ENCODE measurements around the gene DSCAML1.
A peak's percentile ranks its signal among the peaks of the same experiment; 100 is the strongest.

The DSCAML1 gene

GRCh38 chr11:117748771-117749540 lies 48.1 kb downstream of the DSCAML1 start:
- no peak for DNase-seq
- intact Hi-C loops (cut with DNase I) = no loop called here

- no peak for DNase-seq
- intact Hi-C loops (cut with DNase I) = no loop called here
Observed at GRCh38 chr11:117747892-117748291, 49.1 kb downstream of the DSCAML1 start.

DNA sequence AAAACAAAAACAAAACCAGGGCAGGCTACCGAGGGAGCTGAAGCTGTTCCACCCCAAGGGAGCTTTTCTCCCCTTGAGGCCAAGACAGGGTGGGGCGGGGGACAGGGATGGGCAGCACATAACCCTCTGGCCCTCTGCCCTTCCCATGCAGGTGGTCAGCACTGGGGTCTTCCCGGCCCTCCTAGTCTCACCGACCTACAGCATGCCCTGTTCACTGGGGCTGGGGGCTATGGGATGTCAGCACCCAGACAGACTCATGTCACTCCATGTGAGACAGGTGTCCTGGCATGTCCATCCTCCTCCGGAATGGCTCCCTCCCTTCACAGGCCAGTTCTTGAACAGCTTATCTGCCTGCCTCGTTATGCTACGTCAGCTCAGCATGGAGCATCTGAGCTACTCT lies 51.7 kb downstream of the DSCAML1 start:
- DNase-seq = no peak
- intact Hi-C loops (cut with DNase I) = no loop called here

DNA sequence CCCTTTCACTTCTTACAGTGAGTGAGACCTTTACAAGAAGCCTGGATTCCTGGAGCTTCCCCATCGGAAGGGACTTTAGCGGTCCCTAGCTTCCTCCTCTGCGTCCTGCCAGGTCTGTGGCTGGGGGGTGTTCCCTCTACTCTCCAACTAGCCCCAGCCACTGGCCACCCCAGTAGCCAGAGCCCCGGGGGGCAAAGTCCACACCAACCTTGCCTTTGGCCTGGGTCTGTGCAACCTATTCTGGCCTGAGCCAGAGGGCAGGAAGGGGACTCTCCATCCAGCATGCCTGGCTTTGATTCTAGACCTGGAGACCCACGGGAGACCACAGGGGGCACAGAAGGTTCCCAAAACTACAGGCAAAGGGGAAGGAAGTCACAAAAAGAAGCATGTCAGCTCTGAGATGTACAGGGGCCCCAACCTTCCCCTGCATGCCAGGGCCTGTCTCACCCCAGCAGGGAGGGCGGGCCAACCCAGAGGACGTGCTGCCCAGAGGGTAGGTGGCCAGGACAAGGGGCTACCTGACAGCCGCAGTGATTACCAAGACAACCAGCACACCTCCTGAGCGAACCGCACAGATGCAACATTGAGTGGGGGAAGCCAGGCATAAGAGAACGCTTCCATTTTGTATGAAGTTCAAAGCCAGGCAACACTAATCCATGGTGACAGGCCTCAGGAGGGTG lies 52.4 kb downstream of the DSCAML1 start:
- intact Hi-C loops (cut with DNase I) = no loop called here
- DNase-seq = no peak

GRCh38 chr11:117743121-117743815 lies 53.7 kb downstream of the DSCAML1 start:
- no peak for DNase-seq
- intact Hi-C loops (cut with DNase I) = no loop called here

DNA sequence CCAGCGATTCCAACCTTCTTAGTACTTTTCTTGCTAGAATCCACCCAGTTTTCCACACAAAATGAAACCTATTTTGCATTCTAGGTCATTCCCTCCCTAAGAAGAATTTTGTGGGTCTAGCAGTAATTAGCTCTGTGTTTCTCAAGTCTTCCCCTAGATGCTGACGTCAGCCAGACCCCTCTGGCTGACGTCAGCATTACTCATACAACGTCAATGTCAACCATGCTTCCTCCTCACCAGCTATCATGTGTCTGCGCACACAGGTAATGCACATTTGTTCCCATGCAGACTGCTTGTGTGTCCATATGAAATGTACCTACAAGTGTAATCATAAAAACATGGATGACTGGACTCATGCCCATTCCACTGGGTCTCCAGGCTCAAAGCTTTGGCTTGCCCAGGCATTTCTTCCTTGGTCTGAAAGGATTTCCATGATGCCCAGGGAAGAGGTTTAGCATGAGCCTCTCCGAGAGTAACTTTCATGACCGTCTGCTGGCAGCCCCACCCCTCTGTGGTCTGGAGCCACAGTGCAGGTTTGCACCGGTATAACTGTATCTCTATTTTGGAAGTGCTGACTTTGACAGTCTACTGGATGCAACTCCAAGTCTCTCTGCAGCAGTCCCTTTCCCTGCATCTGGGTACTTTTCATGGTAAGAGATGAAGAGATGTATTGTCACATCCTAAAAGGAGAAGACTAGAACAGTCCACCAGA lies 58.6 kb downstream of the DSCAML1 start:
- intact Hi-C loops (cut with DNase I) = no loop called here
- DNase-seq = no peak

DNA sequence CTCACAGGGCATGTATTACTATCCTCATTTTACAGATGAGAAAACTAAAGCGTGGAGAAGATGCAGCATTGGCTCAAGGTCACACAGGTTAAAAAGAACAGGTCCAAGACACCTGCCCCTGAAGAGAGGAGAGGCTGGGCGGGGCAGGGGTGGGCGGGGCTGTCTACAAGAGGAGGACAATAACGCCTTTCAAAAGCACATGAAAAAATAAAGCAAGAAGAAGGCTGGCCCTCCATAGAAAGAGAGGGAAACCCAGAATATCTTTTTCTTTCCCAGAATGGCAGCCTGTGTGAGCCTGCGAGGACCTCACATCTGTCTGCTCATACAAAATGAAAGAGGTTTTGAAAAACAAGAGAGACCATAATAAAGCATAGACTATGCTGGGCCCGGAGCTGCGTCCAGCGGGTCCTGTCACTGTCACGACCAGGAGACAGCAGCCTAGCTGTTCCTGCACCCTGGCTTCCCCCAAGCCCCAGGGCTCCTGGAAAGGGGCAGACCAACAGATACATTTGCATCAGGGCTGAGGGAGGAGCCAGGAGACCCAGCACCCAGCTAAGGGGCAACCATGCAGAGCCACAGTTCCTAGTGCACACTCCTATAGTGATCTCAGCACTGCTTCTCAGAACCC lies 61.6 kb downstream of the DSCAML1 start:
- intact Hi-C loops (cut with DNase I) = no loop called here
- peak in 14 of 42 donors; percentile 30 to 75 (median 46) for DNase-seq

DNA sequence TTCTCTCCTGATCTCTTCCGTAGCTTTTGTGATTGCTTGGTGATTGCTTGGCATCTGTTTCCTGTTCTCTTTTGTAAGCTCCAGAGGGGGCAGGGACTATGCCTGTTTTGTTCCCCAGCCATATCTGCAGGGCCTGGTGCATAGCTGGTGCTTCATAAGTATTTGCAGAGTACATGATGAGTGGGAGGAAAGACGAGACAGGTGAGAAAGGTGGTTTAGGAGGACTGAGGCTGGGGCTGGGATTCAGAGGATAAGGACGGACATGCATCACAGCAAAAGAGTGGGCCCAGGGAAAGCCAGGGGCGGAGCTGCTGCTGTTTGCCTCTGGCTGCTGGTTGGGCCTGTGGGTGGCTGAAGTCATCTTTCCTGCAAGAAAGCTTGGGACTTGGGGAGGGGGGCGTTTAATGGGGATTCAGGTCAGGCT lies 62.4 kb downstream of the DSCAML1 start:
- intact Hi-C loops (cut with DNase I) = no loop called here

GRCh38 chr11:117733316-117733715 lies 63.7 kb downstream of the DSCAML1 start:
- intact Hi-C loops (cut with DNase I) = no loop called here
- no peak for DNase-seq

More for the DNA sequence above, 62.4 kb downstream of the DSCAML1 start:
- peak in 38 of 42 donors; percentile 42 to 84 (median 64) for DNase-seq

GRCh38 chr11:117731722-117732290 lies 65.2 kb downstream of the DSCAML1 start:
- intact Hi-C loops (cut with DNase I) = no loop called here
- DNase-seq = no peak

DNA sequence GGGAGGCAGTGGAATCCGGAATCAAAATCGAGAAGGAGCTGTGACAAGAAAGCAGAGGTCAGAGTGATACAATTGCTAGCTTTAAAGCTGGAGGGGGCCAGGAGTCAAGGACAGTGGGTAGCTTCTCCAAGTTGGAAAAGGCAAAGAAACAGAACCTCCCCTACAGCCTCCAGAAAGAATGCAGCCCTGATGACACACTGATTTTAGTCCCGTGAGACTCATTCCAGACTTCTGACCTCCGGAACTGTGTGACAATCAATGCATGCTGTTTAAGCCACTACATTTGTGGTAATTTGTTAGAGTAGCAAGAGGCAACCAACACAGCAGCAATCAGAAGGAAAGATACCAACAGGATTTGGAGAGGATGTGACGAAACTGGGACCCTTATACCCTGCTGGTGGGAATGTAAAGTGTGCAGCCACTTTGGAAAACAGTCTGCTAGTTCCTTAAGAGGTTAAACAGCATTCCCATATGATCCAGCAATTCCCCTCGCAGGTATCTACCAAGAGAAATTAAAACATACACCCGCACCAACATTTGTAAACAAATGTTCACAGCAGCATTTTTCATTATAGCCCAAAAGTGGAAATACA lies 66.7 kb downstream of the DSCAML1 start:
- intact Hi-C loops (cut with DNase I) = no loop called here

GRCh38 chr11:117725048-117725734 lies 71.8 kb downstream of the DSCAML1 start:
- intact Hi-C loops (cut with DNase I) = no loop called here
- DNase-seq = peak in 20 of 42 donors; percentile 24 to 74 (median 54)

More for the DNA sequence above, 66.7 kb downstream of the DSCAML1 start:
- DNase-seq = no peak

DNA sequence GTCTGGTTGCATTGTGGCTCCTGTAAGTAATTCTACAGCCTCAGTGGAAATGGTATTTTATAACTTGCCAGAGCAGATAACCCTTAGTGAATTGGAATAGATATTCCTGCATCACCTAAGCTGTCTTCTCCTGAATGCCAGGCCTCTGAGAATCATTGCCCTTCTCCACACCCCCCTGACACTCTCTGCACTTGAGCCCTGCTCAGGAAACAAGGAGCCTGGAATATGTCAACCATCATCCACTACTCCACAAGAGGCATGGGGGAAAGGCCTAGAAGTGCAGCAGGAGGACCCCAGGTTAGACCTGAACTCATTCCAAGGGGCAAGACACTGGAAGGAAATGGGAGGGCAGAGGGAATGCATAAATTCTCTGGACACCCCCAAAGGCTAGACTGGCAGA lies 72.4 kb downstream of the DSCAML1 start:
- intact Hi-C loops (cut with DNase I) = no loop called here

GRCh38 chr11:117724104-117724503 lies 72.9 kb downstream of the DSCAML1 start:
- intact Hi-C loops (cut with DNase I) = no loop called here

More for the DNA sequence above, 72.4 kb downstream of the DSCAML1 start:
- DNase-seq = no peak

DNA sequence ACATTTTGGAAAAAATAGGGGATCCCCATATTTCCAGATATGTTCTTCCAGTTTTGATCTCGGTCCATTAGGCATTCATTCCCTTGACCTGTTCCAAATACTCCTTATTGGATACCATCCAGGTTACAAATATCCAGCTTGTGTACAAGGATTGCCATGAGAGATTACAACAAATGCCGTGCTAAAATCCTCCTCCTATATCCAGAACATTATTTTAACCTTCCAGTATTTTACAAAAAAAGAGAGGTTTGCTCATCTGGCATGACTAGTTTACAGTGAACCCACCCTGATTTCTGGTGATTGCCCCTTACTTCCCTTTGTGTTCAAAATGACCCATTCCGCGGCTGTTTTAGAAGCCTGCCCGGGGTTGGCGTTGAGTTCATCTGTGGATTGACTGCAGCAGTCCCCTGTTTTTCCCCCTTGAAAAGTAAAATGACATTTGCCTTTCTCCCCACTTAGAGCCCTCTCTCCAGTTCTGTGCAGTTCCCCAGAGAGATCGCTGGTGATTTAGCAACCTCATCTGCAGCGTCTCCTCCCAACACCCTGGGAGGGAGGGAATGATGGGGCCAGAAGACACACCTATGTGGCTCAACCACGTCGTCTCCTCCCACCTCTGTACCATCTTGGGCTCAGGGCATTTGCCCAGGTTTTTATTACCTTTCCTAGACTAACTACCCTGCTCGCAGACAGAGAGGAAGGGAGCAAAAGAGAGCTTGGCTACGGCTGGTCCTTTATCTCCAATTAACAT lies 73.6 kb downstream of the DSCAML1 start:
- intact Hi-C loops (cut with DNase I) = no loop called here
- peak in 6 of 42 donors; percentile 39 to 63 (median 50) for DNase-seq

More at GRCh38 chr11:117724104-117724503, 72.9 kb downstream of the DSCAML1 start:
- DNase-seq = peak in 2 of 42 donors; percentile 45 to 63

- intact Hi-C loops (cut with DNase I) = no loop called here
- DNase-seq = no peak
Observed at GRCh38 chr11:117722082-117722481, 74.9 kb downstream of the DSCAML1 start.

DNA sequence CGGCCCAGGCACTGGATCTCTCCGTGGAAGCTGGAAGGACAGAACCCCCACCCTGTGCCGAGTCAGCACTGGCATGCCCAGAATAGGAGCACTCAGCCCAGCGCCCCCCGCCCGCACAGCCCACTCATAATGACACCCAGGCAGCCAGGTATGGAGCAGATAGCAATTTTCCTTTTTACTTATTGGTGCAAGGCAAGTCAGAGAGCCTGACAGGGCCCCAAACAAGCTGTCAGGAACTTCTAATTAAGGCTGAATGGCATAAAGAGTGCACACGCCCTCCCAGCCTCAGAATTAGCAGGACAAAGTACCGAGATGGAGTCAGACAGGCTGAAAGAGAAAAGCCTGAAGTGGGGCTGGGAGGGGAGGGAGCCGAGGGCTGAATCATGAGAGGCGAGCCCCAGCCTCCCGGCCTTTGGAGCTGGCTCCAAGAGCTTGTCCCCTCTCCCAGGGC lies 76.9 kb downstream of the DSCAML1 start:
- intact Hi-C loops (cut with DNase I) = no loop called here
- DNase-seq = peak in 30 of 42 donors; percentile 29 to 84 (median 54)

Data from head of caudate nucleus (tissue), 42 donors.